IPS-11a (cell line): ENCODE results near the gene CCDC187.
"Not testable (repeated sequence)": the region's sequence is repeated elsewhere in the genome, so short reads cannot be mapped to it uniquely, and the experiment has no call there.

Experiments
- H3K4me3 ChIP-seq: one replicate; pipeline ENCODE4 v1.5.1; 2013; ENCODE audit warnings: low read depth, low read length, control low read depth

The CCDC187 gene

GRCh38 chr9:136303825-136304416 lies at the start of gene CCDC187:
Gene CCDC187 (minus strand): TSS chr9:136304094. CDS start chr9:136303830, 264 bp downstream.
- no peak within 1 kb of the TSS for H3K4me3 ChIP-seq

DNA sequence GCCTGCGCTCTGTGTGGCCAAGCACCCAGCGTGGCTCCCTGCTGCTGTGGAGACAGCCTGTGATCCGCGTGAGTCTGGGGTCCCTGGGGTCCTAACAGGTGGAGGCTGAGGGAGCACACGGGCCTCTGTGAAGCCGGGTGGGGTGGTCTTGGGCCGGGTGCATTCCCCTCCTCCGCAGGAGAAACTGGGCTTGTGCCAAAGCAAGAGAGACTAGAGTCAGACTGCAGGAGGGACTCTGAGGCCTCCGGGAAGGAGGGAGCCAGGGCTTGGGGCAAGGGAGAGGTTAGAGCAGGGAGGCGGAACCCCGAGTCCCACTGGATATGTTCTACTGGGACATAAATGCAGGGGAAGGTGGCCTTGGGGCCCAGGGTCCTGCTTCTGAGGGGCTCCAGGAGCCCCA lies 49.2 kb upstream of the CCDC187 start:
- H3K4me3 ChIP-seq, result no peak overlapping the region

DNA sequence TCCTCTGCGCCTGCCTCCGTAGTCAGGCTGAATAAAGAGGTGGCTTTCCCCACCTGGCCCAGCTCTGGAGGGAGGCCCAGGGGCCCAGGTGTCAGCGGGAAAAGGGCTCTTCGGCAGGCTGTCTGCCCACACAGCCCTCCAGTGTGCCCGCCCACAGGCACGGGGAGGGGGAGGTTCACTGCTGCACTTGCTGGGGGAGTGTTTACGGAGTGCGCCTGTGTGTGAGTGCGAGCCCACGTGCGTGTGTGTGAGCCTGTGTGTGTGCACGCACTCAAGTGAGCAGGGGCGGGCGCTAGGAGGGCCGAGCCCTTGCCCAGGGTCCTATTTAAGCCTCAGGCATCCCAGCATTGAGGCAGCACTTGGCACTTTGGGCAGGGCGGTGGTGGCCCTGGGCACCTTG lies 48.8 kb upstream of the CCDC187 start:
- H3K4me3 ChIP-seq, result no peak overlapping the region

GRCh38 chr9:136351868-136352267 lies 48.0 kb upstream of the CCDC187 start:
- H3K4me3 ChIP-seq, result not testable (repeated sequence)

DNA sequence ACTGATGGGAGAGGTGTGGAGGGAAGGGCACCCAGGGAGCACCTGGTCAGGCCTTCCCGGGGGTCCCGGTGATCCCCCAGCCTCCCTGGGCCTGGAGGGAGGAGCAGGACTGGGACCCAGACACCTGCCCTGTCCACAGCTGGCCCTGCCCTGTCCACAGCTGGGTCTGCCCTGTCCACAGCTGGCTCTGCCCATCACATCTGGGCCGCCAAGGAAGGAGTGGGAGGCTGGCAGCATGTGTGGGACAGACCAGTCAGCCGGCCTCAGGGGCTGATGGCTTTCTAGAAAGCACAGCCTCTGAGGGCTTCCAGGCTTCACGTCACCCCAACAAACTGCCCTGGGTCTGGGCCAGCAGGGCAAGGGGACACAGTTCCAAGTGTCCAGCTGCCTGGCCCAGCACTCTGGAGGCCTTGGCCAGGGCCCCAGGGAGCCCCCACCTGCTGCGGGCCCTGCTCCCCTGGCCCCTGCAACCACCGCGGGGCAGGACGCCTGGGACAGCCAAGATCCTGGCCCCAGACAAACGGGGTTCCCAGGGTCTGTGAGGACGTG lies 47.4 kb upstream of the CCDC187 start:
- H3K4me3 ChIP-seq, result no peak overlapping the region

DNA sequence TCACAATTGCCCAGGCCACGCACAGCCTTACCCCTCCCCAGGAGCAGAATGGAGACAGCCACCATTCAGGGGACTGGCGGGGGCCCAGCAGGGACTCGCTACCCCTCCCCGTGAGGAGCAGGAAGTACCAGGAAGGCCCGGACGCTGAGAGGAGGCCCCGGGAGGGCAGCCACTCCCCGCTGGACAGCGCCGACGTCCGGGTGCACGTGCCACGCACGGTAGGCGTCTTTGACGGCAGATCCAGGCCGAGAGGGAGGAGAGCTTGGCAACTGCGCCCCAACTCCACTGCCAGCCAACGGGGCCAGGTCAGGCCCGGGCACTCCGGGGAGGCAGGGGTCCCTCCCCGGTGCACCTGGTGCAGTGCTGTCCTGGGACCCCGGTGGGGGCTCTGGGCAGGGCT lies 45.7 kb upstream of the CCDC187 start:
- no peak overlapping the region for H3K4me3 ChIP-seq

- no peak overlapping the region for H3K4me3 ChIP-seq
Measured at GRCh38 chr9:136348691-136349090, 44.8 kb upstream of the CCDC187 start.

- no peak overlapping the region for H3K4me3 ChIP-seq
Measured at GRCh38 chr9:136347472-136348256, 43.8 kb upstream of the CCDC187 start.

DNA sequence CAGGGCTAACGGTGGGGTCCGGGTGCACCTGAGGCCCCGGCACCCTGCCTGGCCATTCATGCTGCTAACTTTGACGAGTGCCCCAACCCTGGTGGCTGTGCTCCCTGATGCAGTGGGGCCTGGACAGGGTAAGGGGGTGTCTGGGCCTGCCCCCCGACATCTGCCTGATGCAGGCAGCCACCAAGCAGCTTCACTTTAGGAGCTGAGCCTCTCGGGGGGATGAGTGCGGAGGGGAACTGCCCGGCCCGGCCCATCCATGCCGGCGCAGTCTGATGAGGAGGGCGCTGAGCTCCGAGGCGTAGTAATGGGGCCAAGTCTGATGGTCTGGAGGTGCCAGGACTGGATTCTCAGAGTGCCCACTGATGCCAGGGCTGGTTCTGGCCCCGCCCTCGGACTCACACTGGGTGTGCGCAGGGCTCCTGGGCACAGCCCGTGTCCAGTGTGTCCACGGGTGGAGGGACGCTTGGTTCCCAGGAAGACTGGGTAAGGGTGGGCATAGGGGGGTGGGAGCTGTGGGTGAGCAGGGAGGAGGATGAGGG lies 43.1 kb upstream of the CCDC187 start:
- no peak overlapping the region for H3K4me3 ChIP-seq

GRCh38 chr9:136346157-136346481 lies 42.2 kb upstream of the CCDC187 start:
- no peak overlapping the region for H3K4me3 ChIP-seq

GRCh38 chr9:136345281-136346156 lies 41.6 kb upstream of the CCDC187 start:
- no peak overlapping the region for H3K4me3 ChIP-seq

DNA sequence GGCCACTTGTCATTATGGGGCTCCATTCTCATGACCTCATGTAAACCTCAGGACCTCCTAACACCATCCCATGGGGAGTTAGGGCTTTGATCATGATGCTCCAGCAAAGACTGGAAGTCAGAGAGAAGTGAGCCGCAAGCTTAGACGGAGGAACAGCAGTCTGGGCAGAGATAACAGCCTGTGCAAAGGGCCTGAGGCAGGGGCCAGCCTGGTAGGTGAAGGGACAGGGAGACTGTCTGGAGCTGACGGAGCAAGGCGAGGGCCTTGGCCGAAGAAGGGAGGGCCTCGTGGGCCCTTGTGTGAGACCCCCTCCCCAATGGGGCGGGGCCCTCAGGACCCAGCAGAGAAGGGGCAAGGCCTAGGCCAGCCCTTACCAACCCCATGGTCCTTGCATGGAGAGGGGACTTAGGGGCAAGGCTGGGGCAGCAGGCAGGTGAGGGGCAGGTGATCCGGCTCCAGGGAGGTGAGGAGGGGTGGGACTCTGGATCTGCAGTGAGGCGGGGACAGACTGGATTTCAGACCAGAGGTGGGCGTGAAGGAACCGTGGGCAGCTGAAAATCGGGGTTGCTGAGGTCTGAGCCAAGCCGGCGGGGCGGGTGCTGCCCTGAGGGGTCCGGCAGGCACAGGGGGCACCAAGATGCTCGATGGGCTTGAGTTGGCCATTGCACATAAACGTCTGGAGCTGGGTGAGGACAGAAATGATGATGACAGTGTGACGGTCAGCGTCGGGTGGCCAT lies 40.8 kb upstream of the CCDC187 start:
- no peak overlapping the region for H3K4me3 ChIP-seq

DNA sequence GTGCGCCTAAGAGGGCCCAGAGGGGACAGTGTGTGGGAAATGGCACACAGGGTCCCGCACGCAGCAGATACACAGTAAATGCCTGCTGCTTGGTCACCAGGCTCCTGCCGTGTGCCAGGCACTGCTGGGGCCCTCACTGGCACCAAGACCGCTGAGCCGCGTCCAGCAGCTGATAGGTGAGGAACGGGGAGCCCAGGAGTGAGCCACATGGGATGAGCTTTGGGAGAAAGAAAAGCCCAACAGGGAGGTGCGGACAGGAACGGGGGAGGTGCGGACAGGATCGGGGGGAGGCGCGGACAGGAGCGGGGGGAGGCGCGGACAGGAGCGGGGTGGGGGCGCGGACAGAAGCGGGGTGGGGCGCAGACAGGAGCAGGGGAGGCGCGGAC lies 40.0 kb upstream of the CCDC187 start:
- H3K4me3 ChIP-seq, result no peak overlapping the region

GRCh38 chr9:136343121-136343883 lies 39.4 kb upstream of the CCDC187 start:
- no peak overlapping the region for H3K4me3 ChIP-seq

DNA sequence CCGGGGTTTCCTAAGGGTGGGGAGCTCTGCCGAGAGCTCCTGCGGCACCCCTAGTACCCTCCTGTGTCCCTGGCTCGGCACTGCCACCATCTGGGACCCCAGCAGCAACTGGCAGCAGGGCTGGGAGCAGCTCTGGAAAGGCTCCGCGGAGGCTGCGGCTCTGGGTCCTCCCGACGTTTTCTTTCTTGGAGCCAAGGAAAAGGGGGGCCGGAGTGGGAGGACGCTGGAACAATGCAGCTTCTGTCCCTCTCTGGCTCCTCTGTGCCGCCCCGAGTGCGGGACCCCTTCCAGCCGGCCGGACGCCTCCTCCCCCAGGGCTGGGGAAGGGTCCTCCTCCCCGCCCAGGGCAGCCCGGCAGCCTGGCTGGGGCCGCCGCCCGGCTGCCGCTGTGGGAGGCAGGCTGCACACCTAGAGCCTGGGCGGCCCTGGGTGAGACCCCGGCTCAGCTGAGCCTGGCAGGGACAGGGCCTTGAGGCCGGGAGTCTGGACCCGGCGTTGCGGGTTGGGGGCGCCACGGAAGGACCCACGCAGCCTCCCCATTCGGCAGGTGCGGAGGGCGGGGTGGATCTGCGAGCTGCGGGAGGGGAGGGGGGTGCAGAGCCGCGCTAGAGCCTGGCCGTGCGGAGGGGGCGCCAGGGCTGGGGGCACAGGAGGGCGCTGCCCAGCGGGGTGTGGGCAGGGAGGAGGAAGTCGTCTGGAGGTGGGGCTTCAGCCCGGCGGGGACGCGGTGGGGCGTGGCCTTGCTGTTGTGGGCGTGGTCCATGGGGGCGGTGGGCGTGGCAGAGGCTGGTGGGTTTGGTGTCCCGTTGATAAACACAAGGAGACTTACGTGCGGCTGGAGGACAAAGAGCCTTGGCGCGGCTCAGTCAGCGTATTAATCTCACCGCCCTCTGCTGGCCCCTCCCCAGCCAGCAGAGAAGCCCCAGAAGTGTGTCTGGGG lies 38.6 kb upstream of the CCDC187 start:
- peak overlapping the region; percentile 20 for H3K4me3 ChIP-seq

DNA sequence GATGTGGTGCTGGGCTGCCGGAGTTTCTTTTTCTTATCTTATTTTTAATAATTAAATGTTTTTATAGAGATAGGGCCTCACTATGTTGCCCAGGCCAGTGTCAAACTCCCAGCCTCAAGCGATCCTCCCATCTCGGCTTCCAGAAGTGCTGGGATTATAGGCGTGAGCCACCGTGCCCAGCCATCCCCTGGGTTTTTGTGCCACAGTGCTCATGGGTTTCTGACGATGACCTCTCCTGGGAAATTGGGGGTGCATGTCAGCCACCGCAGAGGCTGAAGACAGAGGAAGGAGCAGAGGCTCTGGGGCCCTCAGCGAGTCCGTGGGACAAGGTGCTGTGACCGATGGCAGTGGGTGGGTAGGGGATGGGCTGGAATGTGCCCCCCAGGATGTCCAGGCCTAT lies 37.9 kb upstream of the CCDC187 start:
- no peak overlapping the region for H3K4me3 ChIP-seq

GRCh38 chr9:136341042-136341655 lies 37.3 kb upstream of the CCDC187 start:
- H3K4me3 ChIP-seq, result no peak overlapping the region

- no peak overlapping the region for H3K4me3 ChIP-seq
Measured at GRCh38 chr9:136340356-136341041, 36.6 kb upstream of the CCDC187 start.
